ENCODE results near the gene RHO. TPM values are rescaled to one million over a fixed set of nuclear protein-coding genes. Genes with fewer than 3 reads are reported as not detected.
"Not testable (repeated sequence)": the region's sequence is repeated elsewhere in the genome, so short reads cannot be mapped to it uniquely, and the experiment has no call there.

Gene RHO
- total RNA-seq, 1 donor, result not detected

DNA sequence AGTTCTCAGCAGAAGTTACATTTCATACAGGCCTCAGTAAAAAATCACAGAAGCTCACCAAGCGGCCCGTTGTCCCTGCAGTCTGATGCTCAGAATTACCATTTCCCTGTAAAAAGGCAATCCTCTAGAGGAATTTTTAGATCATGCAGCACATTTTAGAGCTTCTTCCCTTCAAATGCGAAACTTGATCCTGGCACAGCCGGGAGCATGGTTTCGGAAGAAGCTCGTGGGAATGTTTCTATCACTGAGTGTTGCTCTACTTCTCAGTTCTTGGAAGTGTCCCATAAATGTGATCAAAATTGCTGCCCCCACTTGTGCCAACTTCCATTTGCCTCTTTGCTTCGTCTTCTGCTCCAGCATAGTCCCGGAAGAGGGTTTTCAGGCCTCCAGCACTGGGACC is 10.8 kb downstream of the RHO start:
- H3K4me3 ChIP-seq (ENCODE audit: low read depth, low read length), result no peak overlapping the region
- TF ChIP-seq, protein P1, sequence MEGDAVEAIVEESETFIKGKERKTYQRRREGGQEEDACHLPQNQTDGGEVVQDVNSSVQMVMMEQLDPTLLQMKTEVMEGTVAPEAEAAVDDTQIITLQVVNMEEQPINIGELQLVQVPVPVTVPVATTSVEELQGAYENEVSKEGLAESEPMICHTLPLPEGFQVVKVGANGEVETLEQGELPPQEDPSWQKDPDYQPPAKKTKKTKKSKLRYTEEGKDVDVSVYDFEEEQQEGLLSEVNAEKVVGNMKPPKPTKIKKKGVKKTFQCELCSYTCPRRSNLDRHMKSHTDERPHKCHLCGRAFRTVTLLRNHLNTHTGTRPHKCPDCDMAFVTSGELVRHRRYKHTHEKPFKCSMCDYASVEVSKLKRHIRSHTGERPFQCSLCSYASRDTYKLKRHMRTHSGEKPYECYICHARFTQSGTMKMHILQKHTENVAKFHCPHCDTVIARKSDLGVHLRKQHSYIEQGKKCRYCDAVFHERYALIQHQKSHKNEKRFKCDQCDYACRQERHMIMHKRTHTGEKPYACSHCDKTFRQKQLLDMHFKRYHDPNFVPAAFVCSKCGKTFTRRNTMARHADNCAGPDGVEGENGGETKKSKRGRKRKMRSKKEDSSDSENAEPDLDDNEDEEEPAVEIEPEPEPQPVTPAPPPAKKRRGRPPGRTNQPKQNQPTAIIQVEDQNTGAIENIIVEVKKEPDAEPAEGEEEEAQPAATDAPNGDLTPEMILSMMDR (IDR thresholded peaks at IDR 0.05; ENCODE audit: insufficient read depth, low read depth, low read length), result no peak
- DNase-seq (ENCODE audit: low read depth), result no peak

DNA sequence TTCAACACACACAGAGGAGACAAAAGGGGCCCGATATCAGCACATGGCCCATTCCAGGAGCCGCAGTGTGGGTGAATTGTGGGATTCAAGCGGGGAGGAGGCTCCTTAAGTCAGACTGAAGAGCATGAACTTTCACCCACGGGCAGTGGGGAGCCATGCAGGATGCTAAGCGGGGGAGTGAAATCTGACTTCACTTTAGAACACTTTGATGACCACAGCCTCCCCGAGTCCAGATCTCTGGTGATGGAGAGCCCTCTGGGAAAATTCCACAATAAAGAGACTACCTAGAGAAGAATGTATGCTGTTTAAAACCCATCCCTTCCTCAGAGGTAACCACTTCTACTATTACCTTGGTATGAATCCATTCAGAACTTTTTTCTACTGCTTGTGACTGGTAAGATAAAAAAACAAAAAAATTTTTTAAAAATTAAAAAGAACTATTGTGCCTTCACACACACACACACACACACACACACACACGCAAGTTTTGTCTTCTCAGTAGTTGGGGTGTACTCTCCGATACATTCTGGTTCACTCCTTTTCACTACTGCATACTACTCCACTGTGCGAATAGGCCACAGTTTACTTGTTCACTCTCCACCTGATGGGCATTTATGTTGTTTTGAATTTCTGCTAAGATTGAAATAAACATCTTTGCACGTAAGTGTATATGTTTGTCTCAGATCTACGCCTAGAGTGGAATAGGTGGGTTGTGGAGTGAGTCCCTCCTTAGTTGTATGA is 12.5 kb downstream of the RHO start:
- TF ChIP-seq, protein P1 (IDR thresholded peaks at IDR 0.05; ENCODE audit: insufficient read depth, low read depth, low read length), result no peak

DNA sequence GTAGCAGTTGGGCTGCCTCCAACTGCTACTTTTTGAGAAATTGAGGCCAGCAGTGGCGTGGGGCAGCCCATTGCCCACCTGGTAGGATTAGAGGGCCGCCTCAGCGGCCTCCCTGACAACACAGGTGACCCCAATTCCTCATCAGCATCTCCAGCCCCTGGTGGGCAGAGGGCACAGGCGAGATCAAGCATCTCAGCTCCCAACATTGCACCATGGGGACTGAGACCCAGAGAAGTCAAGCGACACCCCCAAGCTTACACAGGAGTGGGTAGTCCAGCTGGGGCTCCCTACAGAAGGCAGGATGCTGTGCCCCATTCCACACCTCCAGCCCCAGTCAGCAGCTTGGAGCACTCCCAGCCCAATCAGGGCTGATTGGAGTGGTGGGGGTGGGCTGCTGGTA is 14.3 kb downstream of the RHO start:
- no peak for DNase-seq (ENCODE audit: low read depth)
- TF ChIP-seq, protein P1 (IDR thresholded peaks at IDR 0.05; ENCODE audit: insufficient read depth, low read depth, low read length), result no peak
- H3K4me3 ChIP-seq (ENCODE audit: low read depth, low read length), result no peak overlapping the region

More for the DNA sequence above, 12.5 kb downstream of the RHO start:
- no peak overlapping the region for H3K4me3 ChIP-seq (ENCODE audit: low read depth, low read length)
- no peak for DNase-seq (ENCODE audit: low read depth)

DNA sequence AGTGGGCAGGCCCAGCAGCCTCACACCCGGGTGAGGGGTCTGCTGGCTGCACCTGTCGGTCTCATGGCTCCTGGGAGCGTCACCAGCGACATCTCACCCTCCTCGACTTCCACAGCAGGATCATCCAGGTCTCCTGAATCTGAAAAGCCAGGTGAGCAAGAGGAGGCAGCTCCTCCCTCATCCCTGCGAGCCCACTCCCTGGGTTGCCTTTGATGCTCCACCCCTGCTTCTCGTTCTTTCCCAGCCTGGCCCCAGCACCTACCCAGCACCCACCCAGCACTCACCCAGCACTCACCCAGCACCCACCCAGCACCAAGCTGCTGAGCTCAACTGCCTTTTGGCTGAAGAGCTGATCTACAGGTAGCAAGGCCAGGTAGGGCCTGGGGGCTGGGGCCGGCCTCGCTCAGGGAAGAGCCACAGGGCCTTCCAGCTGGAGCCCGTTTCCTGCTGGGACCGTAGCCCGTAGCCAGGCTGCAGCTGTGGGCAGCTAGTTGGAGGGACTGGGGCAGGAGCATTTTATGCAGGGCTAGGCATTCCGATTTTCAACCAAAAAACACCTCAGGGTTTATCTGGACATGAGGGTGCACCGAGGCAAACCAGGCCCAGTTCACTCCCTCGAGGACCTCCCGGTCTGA is 14.8 kb downstream of the RHO start, which contains the start of gene H1-8:
Gene H1-8, plus strand, starts transcription at position 20 of the 635 bp plus-strand sequence. Its CDS starts 44 bp downstream, at position 64.
- no peak for DNase-seq (ENCODE audit: low read depth)
- TF ChIP-seq, protein P1 (IDR thresholded peaks at IDR 0.05; ENCODE audit: insufficient read depth, low read depth, low read length), result no peak
- no peak within 1 kb of the TSS for H3K4me3 ChIP-seq (ENCODE audit: low read depth, low read length)

DNA sequence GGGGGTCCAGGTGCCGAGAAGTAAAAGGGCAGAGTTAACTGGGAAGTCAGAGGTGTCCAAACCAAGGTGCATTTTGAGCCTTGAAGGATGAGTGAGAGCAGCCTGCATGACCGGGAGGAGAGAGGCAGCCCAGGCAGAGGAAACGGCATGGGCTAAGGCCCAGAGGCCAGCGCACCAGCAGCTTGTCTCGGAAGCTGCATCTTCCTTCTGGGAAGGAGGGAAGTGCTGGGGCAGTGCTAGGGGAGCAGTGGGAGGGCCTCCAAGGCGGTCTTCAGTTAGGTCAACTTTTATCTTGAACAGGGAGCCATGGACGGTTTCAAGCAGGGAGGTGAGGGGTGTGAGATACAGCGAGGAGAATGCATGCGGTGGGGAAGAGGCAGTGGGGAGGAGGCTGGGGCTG is 15.6 kb downstream of the RHO start:
- DNase-seq (ENCODE audit: low read depth), result no peak
- no peak overlapping the region for H3K4me3 ChIP-seq (ENCODE audit: low read depth, low read length)
- TF ChIP-seq, protein P1 (IDR thresholded peaks at IDR 0.05; ENCODE audit: insufficient read depth, low read depth, low read length), result no peak

DNA sequence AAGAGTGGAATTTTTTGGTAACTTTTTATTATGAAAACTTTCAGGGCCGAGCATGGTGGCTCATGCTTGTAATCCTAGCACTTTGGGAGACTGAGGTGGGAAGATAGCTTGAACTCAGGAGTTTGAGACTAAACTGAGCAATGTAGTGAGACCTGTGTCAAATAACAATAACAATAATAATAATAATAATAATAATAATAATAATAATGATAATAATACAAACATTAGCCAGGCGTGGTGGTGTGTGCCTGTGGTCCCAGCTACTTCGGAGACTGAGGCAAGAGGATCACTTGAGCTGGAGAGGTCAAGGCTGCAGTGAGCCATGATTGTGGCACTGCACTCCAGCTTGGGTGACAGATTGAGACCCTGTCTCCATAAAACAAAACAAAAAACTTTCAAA is 17.5 kb downstream of the RHO start:
- DNase-seq (ENCODE audit: low read depth); H3K4me3 ChIP-seq (ENCODE audit: low read depth, low read length): not testable (repeated sequence)

DNA sequence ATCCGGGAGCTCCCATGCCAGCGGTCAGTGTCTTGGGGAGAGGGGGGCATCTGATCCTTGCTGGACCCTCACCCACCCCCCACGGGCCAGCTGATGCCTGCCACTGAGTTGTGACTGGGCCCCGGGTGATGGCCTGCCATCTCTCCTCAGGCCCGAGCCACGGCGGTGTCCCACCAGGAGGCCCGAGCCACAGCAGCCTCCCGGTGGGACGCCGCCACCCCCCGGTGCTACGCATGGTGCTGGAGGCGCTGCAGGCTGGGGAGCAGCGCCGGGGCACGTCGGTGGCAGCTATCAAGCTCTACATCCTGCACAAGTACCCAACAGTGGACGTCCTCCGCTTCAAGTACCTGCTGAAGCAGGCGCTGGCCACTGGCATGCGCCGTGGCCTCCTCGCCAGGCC is 18.8 kb downstream of the RHO start:
- TF ChIP-seq, protein P1 (IDR thresholded peaks at IDR 0.05; ENCODE audit: insufficient read depth, low read depth, low read length), result no peak
- H3K4me3 ChIP-seq (ENCODE audit: low read depth, low read length), result no peak overlapping the region
- DNase-seq (ENCODE audit: low read depth), result no peak

Data from fibroblast of villous mesenchyme (primary cell).